ENCODE measurements around the gene ETFA.
A peak's percentile ranks its signal among the peaks of the same experiment; 100 is the strongest.

ETFA gene

DNA sequence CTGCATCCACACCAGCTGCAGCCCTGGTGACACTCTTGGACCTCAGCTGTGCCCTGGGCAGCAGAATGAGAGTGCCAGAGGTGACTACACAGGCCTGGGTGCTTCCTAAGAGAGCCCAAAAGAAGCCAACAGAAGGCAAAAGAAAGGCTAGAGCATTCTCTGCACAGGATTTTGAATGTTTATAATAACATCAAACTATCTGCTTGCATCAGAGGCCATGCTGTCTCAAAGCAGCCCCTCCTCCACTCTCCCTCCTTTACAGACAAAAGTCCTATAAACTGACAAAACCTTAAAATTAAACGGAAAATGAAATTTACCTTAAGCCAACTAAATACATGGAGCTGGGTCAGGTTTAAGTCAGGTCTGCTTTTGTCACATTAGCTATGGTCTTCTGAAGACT, 95.6 kb downstream of the ETFA start:
- DNase-seq (ENCODE audit: low spot score): no peak
- no peak overlapping the region for H3K27ac ChIP-seq
- POLR2A ChIA-PET (ENCODE audit: low non-redundant PET): no interaction called here
- TF ChIP-seq, protein P1, sequence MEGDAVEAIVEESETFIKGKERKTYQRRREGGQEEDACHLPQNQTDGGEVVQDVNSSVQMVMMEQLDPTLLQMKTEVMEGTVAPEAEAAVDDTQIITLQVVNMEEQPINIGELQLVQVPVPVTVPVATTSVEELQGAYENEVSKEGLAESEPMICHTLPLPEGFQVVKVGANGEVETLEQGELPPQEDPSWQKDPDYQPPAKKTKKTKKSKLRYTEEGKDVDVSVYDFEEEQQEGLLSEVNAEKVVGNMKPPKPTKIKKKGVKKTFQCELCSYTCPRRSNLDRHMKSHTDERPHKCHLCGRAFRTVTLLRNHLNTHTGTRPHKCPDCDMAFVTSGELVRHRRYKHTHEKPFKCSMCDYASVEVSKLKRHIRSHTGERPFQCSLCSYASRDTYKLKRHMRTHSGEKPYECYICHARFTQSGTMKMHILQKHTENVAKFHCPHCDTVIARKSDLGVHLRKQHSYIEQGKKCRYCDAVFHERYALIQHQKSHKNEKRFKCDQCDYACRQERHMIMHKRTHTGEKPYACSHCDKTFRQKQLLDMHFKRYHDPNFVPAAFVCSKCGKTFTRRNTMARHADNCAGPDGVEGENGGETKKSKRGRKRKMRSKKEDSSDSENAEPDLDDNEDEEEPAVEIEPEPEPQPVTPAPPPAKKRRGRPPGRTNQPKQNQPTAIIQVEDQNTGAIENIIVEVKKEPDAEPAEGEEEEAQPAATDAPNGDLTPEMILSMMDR (conservative IDR thresholded peaks at IDR 0.05; ENCODE audit: low read depth): no peak
- CTCF ChIA-PET: interaction anchor here (0.5 to 0.6 kb wide), 2 partner anchors 9 to 689 kb away, joined by 3 to 4 read pairs; no protein-coding TSS in a partner anchor

DNA sequence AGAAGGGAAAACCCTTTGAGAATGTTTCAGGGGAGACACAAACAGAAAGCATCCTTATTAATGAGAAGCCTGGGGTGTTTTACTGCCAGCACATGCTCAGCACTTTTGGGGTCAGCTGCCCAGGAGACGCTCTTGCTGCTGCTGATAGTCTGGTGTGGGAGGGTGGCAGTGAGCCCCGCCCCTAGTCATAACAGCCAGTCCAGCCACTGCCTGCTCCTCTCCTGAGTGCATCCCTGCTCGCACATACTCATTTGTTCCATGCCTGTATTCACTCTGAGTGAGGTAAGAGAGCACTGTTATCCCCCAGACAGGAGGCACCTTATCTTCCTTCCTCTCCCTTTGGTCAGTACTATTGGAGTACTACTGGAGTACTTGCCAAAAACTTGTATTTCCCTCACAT, 101.3 kb downstream of the ETFA start:
- CTCF ChIA-PET: no interaction called here
- POLR2A ChIA-PET (ENCODE audit: low non-redundant PET): no interaction called here
- peak overlapping the region; percentile 28 for H3K27ac ChIP-seq
- TF ChIP-seq, protein P1 (conservative IDR thresholded peaks at IDR 0.05; ENCODE audit: low read depth): no peak
- no peak for DNase-seq (ENCODE audit: low spot score)

DNA sequence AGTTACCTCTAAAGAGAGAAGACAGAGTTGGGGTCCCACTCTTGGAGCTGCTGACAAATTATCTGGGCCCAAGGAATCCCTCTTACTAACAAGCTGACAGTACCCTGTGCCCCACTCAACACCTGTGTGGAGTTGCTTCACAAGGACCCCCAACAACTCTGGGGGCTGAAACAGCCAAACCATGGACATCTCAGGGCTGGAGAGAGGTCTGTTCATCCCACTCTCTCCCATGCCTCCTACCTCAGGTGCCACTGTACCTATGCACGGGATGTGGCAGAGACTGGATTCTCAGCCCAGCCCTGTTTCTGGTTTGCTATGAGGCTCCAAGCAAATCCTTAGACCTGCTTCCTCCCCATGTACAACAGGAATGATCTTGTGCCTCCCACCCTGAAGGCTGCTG, 101.7 kb downstream of the ETFA start:
- POLR2A ChIA-PET (ENCODE audit: low non-redundant PET): no interaction called here
- DNase-seq (ENCODE audit: low spot score): no peak
- TF ChIP-seq, protein P1 (conservative IDR thresholded peaks at IDR 0.05; ENCODE audit: low read depth): no peak
- peak overlapping the region; percentile 28 for H3K27ac ChIP-seq
- CTCF ChIA-PET: no interaction called here

DNA sequence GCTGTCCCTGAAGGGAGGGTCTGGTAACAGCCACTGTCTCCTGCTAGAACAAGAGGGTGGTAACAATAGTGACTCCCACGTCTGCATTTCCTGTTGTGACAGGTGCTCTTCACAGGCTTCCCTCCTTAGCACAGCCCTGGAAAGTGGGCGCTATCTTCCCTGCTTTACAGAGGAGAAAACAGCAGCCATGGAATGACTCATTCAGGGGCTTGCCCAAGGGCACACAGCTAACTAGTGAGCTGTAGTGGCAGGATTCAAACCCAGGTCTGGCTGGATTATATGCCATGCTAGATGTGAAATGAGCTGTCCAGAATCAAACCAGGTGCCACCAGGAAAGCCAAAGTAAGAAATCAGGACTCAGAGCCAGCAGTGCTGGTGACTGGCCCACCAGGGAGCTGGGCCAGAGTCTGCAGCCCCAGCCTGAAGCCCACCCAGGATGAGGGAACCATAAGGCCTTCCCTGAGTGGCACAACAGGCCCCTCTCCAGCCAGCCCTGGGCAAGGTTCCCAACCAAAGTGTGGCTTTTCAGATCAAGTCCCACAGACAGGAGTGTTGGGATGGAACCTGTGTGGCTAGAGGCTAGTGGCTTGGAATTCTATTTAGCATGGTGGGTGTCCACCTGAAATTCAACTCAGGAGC, 102.4 kb downstream of the ETFA start:
- no peak for DNase-seq (ENCODE audit: low spot score)
- POLR2A ChIA-PET (ENCODE audit: low non-redundant PET): no interaction called here
- TF ChIP-seq, protein P1 (conservative IDR thresholded peaks at IDR 0.05; ENCODE audit: low read depth): no peak

DNA sequence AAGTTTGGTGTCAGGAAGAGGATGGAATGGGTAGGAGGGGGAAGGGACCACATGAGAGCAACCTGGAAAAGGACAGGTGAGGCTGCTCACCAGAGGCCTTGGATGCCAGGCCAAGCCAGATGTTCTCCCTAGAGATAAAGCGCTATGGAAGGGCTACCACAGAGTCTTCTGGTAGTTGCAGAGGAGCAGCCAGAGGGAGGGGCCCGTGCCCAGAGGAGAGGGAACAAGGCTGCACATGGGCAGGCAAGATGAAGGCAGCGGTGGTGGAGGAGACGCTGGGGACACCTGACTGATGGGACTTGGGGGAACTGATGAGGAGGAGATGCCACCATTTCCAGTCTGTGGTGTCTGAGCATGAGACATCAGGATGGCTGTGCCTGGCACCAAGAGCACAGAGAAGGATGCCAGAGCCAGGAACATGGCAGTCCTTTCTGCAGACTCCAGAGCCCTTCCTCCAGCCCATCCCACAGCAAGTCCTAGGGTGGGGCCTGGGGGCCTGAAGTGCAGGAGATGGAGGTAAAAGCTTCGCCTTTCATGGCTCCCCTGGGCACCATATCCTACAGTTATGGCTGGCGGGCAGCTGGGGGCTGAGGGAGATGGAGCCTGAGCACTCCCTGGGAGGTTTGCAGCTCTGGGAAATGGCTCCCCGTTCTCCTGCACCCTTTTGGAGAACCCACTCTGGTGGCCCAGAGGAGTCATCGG, 103.0 kb downstream of the ETFA start:
- POLR2A ChIA-PET (ENCODE audit: low non-redundant PET): no interaction called here
- TF ChIP-seq, protein P1 (conservative IDR thresholded peaks at IDR 0.05; ENCODE audit: low read depth): no peak
- CTCF ChIA-PET: no interaction called here
- H3K27ac ChIP-seq: peak overlapping the region; percentile 28
- no peak for DNase-seq (ENCODE audit: low spot score)

More for the DNA sequence above, 102.4 kb downstream of the ETFA start:
- CTCF ChIA-PET: no interaction called here
- peak overlapping the region; percentile 28 for H3K27ac ChIP-seq

DNA sequence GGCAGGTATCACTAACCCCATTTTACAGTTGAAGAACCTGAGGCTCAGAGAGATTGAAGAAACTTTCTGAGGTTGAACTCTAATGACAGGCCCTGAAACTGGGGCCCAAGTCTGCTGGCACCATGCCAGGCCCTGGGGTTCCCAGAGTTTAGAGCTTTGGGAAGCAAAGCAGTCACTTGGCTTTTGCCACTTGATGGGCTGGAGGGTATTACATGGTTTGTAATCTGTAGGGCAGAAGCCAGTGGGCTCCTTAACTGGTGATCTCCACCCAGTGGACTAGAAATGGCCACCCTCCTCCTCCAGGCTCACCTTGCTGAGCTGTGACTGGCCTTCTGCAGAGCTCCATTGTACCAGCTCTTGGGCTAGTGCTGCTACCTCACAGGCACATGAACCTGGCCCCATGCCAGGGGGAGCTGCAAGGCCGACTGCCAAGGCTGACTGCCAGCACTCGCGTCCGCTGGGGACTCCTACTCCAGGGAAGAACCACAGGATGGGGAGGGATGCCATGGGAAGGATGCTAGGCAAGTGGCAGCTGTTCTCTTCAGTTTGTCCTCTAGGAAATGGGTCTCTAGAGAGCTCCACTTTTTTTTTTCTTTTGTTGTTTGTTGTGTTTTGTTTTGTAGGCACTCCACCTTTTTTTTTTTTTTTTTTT, 104.8 kb downstream of the ETFA start:
- TF ChIP-seq, protein P1 (conservative IDR thresholded peaks at IDR 0.05; ENCODE audit: low read depth): no peak
- peak overlapping the region; percentile 89 for H3K27ac ChIP-seq
- DNase-seq (ENCODE audit: low spot score): peak; percentile 65
- ChIA-PET POLR2A (ENCODE audit: low non-redundant PET) (interaction anchor here (0.6 to 0.7 kb wide), 3 partner anchors 60 to 139 kb away, joined by 3 to 7 read pairs (median 5); no protein-coding TSS in a partner anchor), CTCF (interaction anchor here (0.6 to 2.4 kb wide), 2 partner anchors 16 to 667 kb away, joined by 3 to 11 read pairs; no protein-coding TSS in a partner anchor)
